Left ventricle myocardium superior (tissue), 1 donor: ENCODE results near the gene CER1. TPM values are rescaled to one million over a fixed set of nuclear protein-coding genes. Genes with fewer than 3 reads are reported as not detected.
"Not testable (repeated sequence)": the region's sequence is repeated elsewhere in the genome, so short reads cannot be mapped to it uniquely, and the experiment has no call there.

Source experiments
- ATAC-seq: fragments of 200-7000 bp; cut with Tn5 transposase; one replicate; pipeline ENCODE4 v1.9.1; 2020; ENCODE audit warnings: mild to moderate bottlenecking, moderate library complexity
- DNase-seq: peaks from one replicate; pipeline ENCODE4 v3.0.0-alpha.2; 2020
- intact Hi-C: fragments of 100-400 bp; cut with micrococcal nuclease; formaldehyde crosslinking; loops from one replicate; pipeline ENCODE4 v1.11.0; 2022
- total RNA-seq: library from RNA; stranded (reverse); fragmentation: NEBNext Ultra II Directional; extraction: Animal tissue kit (Norgen Biotek cat#: 25700); gene quantifications from one replicate; pipeline ENCODE4 v1.2.1, GENCODE V29; 2021
- donor health status: DM: no; HTN: yes; CAD: no; lungs with severe emphysema.

The CER1 gene
- total RNA-seq, 1 donor from 2014 or later, result not detected

GRCh38 chr9:14723301-14723700 lies 768 bp upstream of the CER1 start:
- DNase-seq, result no peak
- intact Hi-C loops, result no loop called here
- ATAC-seq, result no peak

DNA sequence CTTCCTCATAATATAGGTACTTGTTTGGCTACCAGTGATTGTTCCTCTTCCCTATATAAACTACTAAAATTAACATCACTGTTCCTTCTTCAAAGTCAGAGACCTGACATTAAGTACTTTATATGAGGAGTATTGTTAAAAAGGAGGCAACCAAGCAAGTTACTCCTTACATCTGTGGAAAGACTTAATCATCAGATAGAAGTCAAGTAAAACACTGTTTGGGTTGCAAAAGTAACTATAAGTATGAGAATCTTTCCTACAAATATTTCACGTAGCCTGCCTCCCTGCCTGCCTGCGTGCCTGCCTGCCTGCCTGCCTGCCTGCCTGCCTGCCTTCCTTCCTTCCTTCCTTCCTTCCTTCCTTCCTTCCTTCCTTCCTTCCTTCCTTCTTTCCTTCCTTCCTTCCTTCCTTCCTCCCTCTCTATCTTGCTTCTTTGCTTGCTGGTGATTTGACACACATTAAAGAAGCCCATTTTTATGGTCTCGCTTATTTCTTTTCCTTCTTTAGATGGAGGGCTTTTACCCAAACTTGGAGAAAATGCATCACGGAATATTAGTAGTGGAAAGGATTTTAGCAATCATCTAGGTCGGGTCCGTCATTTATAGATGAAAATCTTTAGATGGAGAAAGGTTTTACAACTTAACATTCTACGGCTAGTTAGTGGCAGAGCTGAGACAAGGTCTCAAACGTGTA lies 3.2 kb downstream of the CER1 start:
- DNase-seq (no peak), ATAC-seq (no peak)
- intact Hi-C loops, result no loop called here

GRCh38 chr9:14715102-14715501 lies 7.4 kb downstream of the CER1 start:
- intact Hi-C loops, result no loop called here
- DNase-seq (no peak), ATAC-seq (no peak)

DNA sequence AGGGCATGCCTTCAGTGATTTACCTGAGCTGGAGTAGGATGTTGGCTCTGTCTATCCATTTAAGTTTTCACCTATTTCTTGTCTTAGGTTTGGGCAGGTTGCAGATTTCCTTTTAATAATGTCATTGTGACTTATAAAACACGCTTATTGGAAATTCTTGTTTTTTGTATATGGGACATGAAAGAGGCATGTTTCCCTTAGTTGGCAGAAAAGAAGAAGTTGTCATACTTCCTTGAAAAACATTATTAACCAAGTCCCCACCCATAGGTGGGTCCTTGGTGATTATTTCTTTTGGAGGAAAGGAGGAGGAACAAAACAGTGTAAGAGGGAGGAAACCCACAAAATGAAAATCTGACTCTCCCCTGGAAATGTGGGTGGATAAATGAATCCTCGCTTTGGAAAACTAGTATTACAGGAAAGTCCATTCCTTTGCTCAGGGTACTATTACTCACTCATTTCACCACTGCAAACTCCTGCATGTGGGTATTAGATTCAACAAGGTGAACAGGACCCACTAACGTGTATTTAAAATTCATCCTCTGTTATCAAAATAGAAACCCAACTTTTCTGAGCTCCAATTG lies 9.3 kb downstream of the CER1 start:
- intact Hi-C loops, result no loop called here
- ATAC-seq (no peak), DNase-seq (no peak)

- intact Hi-C loops, result no loop called here
- no peak for ATAC-seq
- DNase-seq, result no peak
These were observed 11.7 kb downstream of the CER1 start for GRCh38 chr9:14710804-14711203.

GRCh38 chr9:14706530-14707140 lies 15.9 kb downstream of the CER1 start:
- intact Hi-C loops, result no loop called here
- DNase-seq (no peak), ATAC-seq (no peak)

DNA sequence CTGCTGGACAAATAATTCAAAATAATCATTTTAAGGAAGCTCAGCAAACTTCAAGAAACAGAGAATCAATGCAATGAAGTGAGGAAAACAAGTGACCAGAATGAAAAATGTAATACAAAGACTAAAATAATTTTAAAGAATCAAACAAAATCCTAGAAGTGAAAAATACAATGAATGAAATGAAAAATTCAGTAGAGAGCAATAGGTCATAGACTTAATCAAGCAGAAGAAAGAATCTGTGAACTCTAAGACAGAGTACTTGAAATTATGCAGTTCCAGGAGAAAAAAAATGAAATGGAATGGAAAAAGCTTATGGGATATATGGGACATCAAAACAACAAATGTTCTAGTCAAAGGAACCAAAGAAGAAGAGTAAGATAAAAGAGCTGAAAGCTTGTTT lies 17.5 kb downstream of the CER1 start:
- intact Hi-C loops, result no loop called here
- DNase-seq, result no peak
- no peak for ATAC-seq

GRCh38 chr9:14704281-14704680 lies 18.3 kb downstream of the CER1 start:
- ATAC-seq (no peak), DNase-seq (no peak)
- intact Hi-C loops, result no loop called here

GRCh38 chr9:14702200-14702720 lies 20.3 kb downstream of the CER1 start:
- intact Hi-C loops, result no loop called here
- no peak for ATAC-seq

DNA sequence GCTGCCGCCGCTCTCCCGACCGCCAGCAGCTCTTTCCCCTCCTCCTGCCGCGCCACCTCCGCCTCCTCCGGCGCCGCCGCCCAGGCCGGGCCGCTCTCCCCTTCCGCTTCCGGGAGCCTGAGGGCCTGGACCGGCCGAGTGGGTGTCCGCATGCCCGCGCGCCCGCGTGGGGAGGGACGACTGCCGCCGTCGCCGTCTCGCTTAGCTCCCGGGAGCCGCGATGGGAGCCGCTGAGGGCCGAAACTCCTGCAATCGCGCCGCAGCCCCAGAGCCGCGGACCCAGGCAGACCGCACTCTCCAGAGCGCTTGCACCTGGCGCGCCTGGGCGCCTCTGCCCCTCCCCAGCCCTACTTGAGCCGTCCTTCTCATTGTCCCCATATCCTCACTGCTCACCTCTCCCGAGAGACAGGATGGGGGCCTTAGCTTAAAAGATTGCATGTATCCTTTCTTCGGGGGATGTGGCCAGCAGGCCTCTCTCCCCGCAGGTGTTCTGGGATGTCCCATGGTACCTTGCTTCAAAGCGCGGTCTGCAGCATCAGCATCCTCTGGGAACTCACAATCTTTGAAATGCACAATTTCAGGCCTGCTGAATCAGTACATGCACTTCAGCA lies 29.2 kb downstream of the CER1 start, which contains the start of gene ZDHHC21:
ZDHHC21 (minus strand) TSS at position 182 of the 611 bp plus-strand sequence. CDS start 19,092 bp downstream, outside the sequence.
- ATAC-seq (peak; percentile 99), DNase-seq (peak; percentile 87)
- intact Hi-C loops, result no loop called here

More at GRCh38 chr9:14702200-14702720, 20.3 kb downstream of the CER1 start:
- DNase-seq, result no peak

- intact Hi-C loops, result no loop called here
- peak; percentile 68 for ATAC-seq
- peak; percentile 35 for DNase-seq
These were observed 29.9 kb downstream of the CER1 start for GRCh38 chr9:14692470-14693250.

- DNase-seq (no peak), ATAC-seq (no peak)
- intact Hi-C loops, result no loop called here
These were observed 31.4 kb downstream of the CER1 start for GRCh38 chr9:14690948-14691730.

GRCh38 chr9:14687042-14687719 lies 35.4 kb downstream of the CER1 start:
- DNase-seq (no peak), ATAC-seq (no peak)
- intact Hi-C loops, result no loop called here

DNA sequence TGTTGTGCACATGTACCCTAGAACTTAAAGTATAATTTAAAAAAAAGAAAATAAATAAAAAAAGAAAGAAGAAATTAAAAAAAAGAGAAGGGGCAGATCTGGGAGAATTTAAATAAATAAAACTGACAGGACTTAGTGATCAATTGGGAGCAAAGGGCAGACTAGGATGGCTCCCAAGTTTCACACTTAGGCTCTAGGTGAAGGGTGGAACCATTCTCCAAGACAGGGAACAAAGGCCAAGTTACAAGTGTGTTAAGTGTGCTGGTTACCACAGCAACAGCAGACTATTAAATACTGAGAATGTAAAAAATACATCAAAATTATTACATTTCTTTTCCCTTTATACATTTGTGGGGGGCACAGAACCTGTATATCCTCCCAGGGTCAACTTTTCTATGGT lies 36.4 kb downstream of the CER1 start:
- intact Hi-C loops, result no loop called here
- DNase-seq, result no peak
- ATAC-seq, result no peak

DNA sequence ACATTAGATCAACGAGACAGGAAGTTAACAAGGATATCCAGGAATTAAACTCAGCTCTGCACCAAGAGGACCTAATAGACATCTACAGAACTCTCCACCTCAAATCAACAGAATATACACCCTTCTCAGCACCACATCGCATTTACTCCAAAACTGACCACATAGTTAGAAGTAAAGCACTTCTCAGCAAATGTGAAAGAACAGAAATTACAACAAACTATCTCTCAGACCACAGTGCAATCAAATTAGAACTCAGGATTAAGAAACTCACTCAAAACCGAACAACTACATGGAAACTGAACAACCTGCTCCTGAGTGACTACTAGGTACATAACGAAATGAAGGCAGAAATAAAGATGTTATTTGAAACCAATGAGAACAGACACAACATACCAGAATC lies 39.9 kb downstream of the CER1 start:
- intact Hi-C loops, ATAC-seq, DNase-seq: not testable (repeated sequence)

DNA sequence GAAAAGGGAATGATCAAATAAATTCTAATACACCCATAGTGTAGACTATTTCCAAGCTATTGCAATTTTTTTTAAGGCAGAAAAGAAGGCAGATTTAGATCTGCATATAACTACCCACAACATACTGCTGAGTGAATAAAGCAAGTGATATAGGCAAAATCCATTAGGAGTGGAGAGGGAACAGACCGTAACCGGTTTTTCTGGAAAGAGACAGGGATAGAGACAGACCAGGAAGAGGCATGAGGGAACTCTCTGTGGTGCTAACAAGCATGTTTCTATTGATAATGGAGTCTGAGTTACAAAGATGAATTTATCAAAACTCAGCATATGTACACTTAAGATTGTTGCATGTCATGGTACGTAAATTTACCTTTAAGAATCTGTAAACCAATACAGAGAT lies 43.8 kb downstream of the CER1 start:
- ATAC-seq (no peak), DNase-seq (no peak)
- intact Hi-C loops, result no loop called here

GRCh38 chr9:14677872-14678271 lies 44.7 kb downstream of the CER1 start:
- ATAC-seq (no peak), DNase-seq (no peak)
- intact Hi-C loops, result no loop called here

GRCh38 chr9:14677396-14677795 lies 45.1 kb downstream of the CER1 start:
- intact Hi-C loops, result no loop called here
- ATAC-seq, result no peak
- DNase-seq, result no peak
